Neural progenitor cell (in vitro differentiated cells): Measurements from ENCODE around the gene METAP2. TPM values are rescaled to one million over a fixed set of nuclear protein-coding genes. Genes with fewer than 3 reads are reported as not detected.
"Not testable (repeated sequence)": the region's sequence is repeated elsewhere in the genome, so short reads cannot be mapped to it uniquely, and the experiment has no call there.

Source experiments
- DNase-seq: peaks from one replicate; pipeline ENCODE4 v3.0.0-alpha.2; 2016; ENCODE audit warnings: low spot score
- H2AFZ ChIP-seq: fragments of 200-600 bp; sonication (generic); replicated peaks from 2 replicates; pipeline ENCODE4 v1.6.1; 2016; ENCODE audit warnings: antibody characterized with exemption
- H3F3A ChIP-seq: fragments of 200-600 bp; sonication (generic); 2 replicates; pipeline ENCODE4 v1.6.1; 2016; ENCODE audit warnings: antibody characterized with exemption, low read depth
- H3K27ac ChIP-seq: fragments of 200-600 bp; sonication (generic); 2 replicates; pipeline ENCODE4 v1.5.1; 2016; ENCODE audit warnings: mild to moderate bottlenecking
- H3K27me3 ChIP-seq: fragments of 200-600 bp; sonication (generic); 2 replicates; pipeline ENCODE4 v1.6.1; 2016; ENCODE audit warnings: mild to moderate bottlenecking, moderate library complexity
- H3K36me3 ChIP-seq: fragments of 200-600 bp; sonication (generic); 2 replicates; pipeline ENCODE4 v1.5.1; 2016
- H3K4me1 ChIP-seq: fragments of 200-600 bp; sonication (generic); 2 replicates; pipeline ENCODE4 v1.6.1; 2016; ENCODE audit warnings: mixed run types
- H3K4me2 ChIP-seq: fragments of 200-600 bp; sonication (generic); 2 replicates; pipeline ENCODE4 v1.6.1; 2016
- H3K4me3 ChIP-seq: fragments of 200-600 bp; sonication (generic); 2 replicates; pipeline ENCODE4 v1.5.1; 2016
- H3K79me2 ChIP-seq: fragments of 200-600 bp; sonication (generic); 2 replicates; pipeline ENCODE4 v1.6.1; 2016; ENCODE audit warnings: low read depth
- H3K9ac ChIP-seq: fragments of 200-600 bp; sonication (generic); 2 replicates; pipeline ENCODE4 v1.6.1; 2016
- H3K9me3 ChIP-seq: fragments of 200-600 bp; sonication (generic); 2 replicates; pipeline ENCODE4 v1.5.1; 2016; ENCODE audit warnings: low read depth
- H4K20me1 ChIP-seq: fragments of 200-600 bp; sonication (generic); 2 replicates; pipeline ENCODE4 v1.6.1; 2016; ENCODE audit warnings: low read depth
- H3K27ac Mint-ChIP-seq: 3 replicates; pipeline ENCODE4 v1.8.0; 2021; ENCODE audit warnings: mixed read lengths
- H3K27me3 Mint-ChIP-seq: 2 replicates; pipeline ENCODE4 v1.8.0; 2022; ENCODE audit warnings: low read depth, mild to moderate bottlenecking, inconsistent platforms, moderate library complexity, mixed read lengths; ENCODE audit not compliant: insufficient read depth
- H3K36me3 Mint-ChIP-seq: 3 replicates; pipeline ENCODE4 v1.8.0; 2021; ENCODE audit warnings: mixed read lengths
- H3K4me1 Mint-ChIP-seq: 3 replicates; pipeline ENCODE4 v1.8.0; 2021; ENCODE audit warnings: mixed read lengths
- H3K4me3 Mint-ChIP-seq: 3 replicates; pipeline ENCODE4 v1.8.0; 2021; ENCODE audit warnings: mild to moderate bottlenecking, moderate library complexity, mixed read lengths
- H3K9me3 Mint-ChIP-seq: 3 replicates; pipeline ENCODE4 v1.8.0; 2020; ENCODE audit warnings: mixed read lengths
- EZH2 ChIP-seq: fragments of 200-600 bp; sonication (generic); IDR thresholded peaks from 2 replicates; pipeline ENCODE4 v1.6.1; 2017; ENCODE audit warnings: antibody characterized with exemption, mild to moderate bottlenecking, moderate library complexity
- EZH2phosphoT487 ChIP-seq: fragments of 200-600 bp; sonication (generic); IDR thresholded peaks from 2 replicates; pipeline ENCODE4 v1.6.1; 2017; ENCODE audit warnings: antibody characterized with exemption
- total RNA-seq: library from RNA; depleted of rRNA; stranded (reverse); fragments of >200 nt; gene quantifications from 2 replicates; pipeline ENCODE4 v1.2.3, GENCODE V29; 2015; ENCODE audit warnings: low replicate concordance
- TF ChIP-seq, protein P1 (sequence below): fragments of 200-600 bp; sonication (generic); IDR thresholded peaks from 2 replicates; pipeline ENCODE4 v1.5.1; 2017; ENCODE audit warnings: antibody characterized with exemption, mild to moderate bottlenecking

Gene METAP2
- total RNA-seq, 1 donor from 2014 or later: 231 TPM

GRCh38 chr12:95439461-95440230 lies 34.3 kb upstream of the METAP2 start:
- Histone ChIP-seq H3K9me3 (no peaks in the 10 kb centered on the region), H3K27ac (no peak overlapping the region), H3K4me3 (no peak overlapping the region), H3K4me1 (peaks cover 16% of the 10 kb centered on the region), H3K27me3 (no peaks in the 10 kb centered on the region), H3K79me2 (no peaks in the 10 kb centered on the region), H3F3A (peaks cover 21% of the 10 kb centered on the region), H2AFZ (no peak overlapping the region), H3K9ac (no peak overlapping the region), H3K36me3 (no peaks in the 10 kb centered on the region), H4K20me1 (peaks cover 2% of the 10 kb centered on the region), H3K4me2 (no peak overlapping the region)
- Mint-ChIP-seq H3K27ac (no peak overlapping the region), H3K27me3 (peaks cover 3% of the 10 kb centered on the region), H3K4me3 (no peak overlapping the region), H3K9me3 (no peaks in the 10 kb centered on the region), H3K36me3 (no peaks in the 10 kb centered on the region), H3K4me1 (peaks cover 17% of the 10 kb centered on the region)
- DNase-seq: no peak
- TF ChIP-seq, protein P1, sequence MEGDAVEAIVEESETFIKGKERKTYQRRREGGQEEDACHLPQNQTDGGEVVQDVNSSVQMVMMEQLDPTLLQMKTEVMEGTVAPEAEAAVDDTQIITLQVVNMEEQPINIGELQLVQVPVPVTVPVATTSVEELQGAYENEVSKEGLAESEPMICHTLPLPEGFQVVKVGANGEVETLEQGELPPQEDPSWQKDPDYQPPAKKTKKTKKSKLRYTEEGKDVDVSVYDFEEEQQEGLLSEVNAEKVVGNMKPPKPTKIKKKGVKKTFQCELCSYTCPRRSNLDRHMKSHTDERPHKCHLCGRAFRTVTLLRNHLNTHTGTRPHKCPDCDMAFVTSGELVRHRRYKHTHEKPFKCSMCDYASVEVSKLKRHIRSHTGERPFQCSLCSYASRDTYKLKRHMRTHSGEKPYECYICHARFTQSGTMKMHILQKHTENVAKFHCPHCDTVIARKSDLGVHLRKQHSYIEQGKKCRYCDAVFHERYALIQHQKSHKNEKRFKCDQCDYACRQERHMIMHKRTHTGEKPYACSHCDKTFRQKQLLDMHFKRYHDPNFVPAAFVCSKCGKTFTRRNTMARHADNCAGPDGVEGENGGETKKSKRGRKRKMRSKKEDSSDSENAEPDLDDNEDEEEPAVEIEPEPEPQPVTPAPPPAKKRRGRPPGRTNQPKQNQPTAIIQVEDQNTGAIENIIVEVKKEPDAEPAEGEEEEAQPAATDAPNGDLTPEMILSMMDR: no peak
- no peak for TF ChIP-seq EZH2phosphoT487
- TF ChIP-seq EZH2: no peak

- Histone ChIP-seq H3K9ac (no peak overlapping the region), H3K36me3 (no peaks in the 10 kb centered on the region), H3K27me3 (no peaks in the 10 kb centered on the region), H2AFZ (no peak overlapping the region), H3K4me3 (no peak overlapping the region), H3F3A (peaks cover 28% of the 10 kb centered on the region), H4K20me1 (peaks cover 2% of the 10 kb centered on the region), H3K4me2 (no peak overlapping the region), H3K79me2 (no peaks in the 10 kb centered on the region), H3K9me3 (no peaks in the 10 kb centered on the region), H3K4me1 (peaks cover 20% of the 10 kb centered on the region), H3K27ac (no peak overlapping the region)
- Mint-ChIP-seq H3K27ac (no peak overlapping the region), H3K27me3 (peaks cover 3% of the 10 kb centered on the region), H3K9me3 (no peaks in the 10 kb centered on the region), H3K4me1 (peaks cover 21% of the 10 kb centered on the region), H3K36me3 (no peaks in the 10 kb centered on the region), H3K4me3 (no peak overlapping the region)
- no peak for DNase-seq
- TF ChIP-seq EZH2: no peak
- TF ChIP-seq, protein P1: no peak
- TF ChIP-seq EZH2phosphoT487: no peak
These were observed 33.6 kb upstream of the METAP2 start for GRCh38 chr12:95440401-95440800.

GRCh38 chr12:95443459-95443858 lies 30.5 kb upstream of the METAP2 start:
- TF ChIP-seq, protein P1: no peak
- TF ChIP-seq EZH2phosphoT487 (peak; percentile 67), EZH2 (no peak)
- Histone ChIP-seq H2AFZ (no peak overlapping the region), H3K4me1 (peaks cover 39% of the 10 kb centered on the region), H3F3A (peaks cover 46% of the 10 kb centered on the region), H3K79me2 (no peaks in the 10 kb centered on the region), H3K27me3 (peaks cover 17% of the 10 kb centered on the region), H3K4me3 (no peak overlapping the region), H4K20me1 (peaks cover 2% of the 10 kb centered on the region), H3K36me3 (no peaks in the 10 kb centered on the region), H3K4me2 (peak overlapping the region; percentile 43), H3K9me3 (no peaks in the 10 kb centered on the region), H3K27ac (no peak overlapping the region), H3K9ac (no peak overlapping the region)
- peaks cover 27% of the 10 kb centered on the region for H3K4me1 Mint-ChIP-seq
- peak overlapping the region; percentile 35 for H3K27ac Mint-ChIP-seq
- H3K9me3 Mint-ChIP-seq: no peaks in the 10 kb centered on the region
- H3K4me3 Mint-ChIP-seq: no peak overlapping the region
- no peaks in the 10 kb centered on the region for H3K36me3 Mint-ChIP-seq
- DNase-seq: peak; percentile 76
- H3K27me3 Mint-ChIP-seq: peaks cover 8% of the 10 kb centered on the region

DNA sequence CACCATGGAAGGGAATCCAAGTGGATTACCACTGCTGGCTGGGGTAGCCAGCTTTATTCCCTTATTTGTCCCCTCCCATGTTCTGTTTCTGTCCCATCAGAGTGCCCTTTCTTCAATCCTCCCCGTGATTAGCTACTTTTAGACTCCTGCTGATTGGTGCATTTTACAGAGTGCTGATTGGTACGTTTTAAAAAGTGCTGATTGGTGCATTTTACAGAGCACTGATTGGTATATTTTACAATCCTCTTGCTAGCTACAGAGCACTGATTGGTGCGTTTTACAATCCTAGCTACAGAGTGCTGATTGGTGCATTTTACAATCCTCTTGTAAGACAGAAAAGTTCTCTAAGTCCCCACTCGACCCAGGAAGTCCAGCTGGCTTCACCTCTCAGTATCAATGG lies 28.9 kb upstream of the METAP2 start:
- not testable (repeated sequence) for H3K79me2 ChIP-seq, H3K4me2 ChIP-seq, H3K36me3 ChIP-seq, H3K4me3 Mint-ChIP-seq, H3K27ac Mint-ChIP-seq, H3K9me3 Mint-ChIP-seq, H3K27me3 Mint-ChIP-seq, H3K4me3 ChIP-seq, H3K9me3 ChIP-seq, DNase-seq, H4K20me1 ChIP-seq, H2AFZ ChIP-seq, H3K36me3 Mint-ChIP-seq, H3K27ac ChIP-seq, H3K9ac ChIP-seq
- Histone ChIP-seq H3K4me1 (peaks cover 39% of the 10 kb centered on the region), H3K27me3 (peaks cover 17% of the 10 kb centered on the region), H3F3A (peaks cover 46% of the 10 kb centered on the region)
- H3K4me1 Mint-ChIP-seq: peaks cover 27% of the 10 kb centered on the region
